Hepatocyte (in vitro differentiated cells): Measurements from ENCODE around the gene SLF2. TPM values are rescaled to one million over a fixed set of nuclear protein-coding genes. Genes with fewer than 3 reads are reported as not detected.

ENCODE experiments used
- DNase-seq: peaks from one replicate; pipeline ENCODE4 v3.0.0-alpha.2; 2016; ENCODE audit warnings: low spot score
- H2AFZ ChIP-seq: fragments of 200-600 bp; sonication (generic); 2 replicates; pipeline ENCODE4 v1.6.0; 2016; ENCODE audit warnings: antibody characterized with exemption, mild to moderate bottlenecking
- H3K27ac ChIP-seq: fragments of 200-600 bp; sonication (generic); 2 replicates; pipeline ENCODE4 v1.5.1; 2016; ENCODE audit warnings: mild to moderate bottlenecking
- H3K27me3 ChIP-seq: fragments of 200-600 bp; sonication (generic); 2 replicates; pipeline ENCODE4 v1.6.1; 2016
- H3K36me3 ChIP-seq: fragments of 200-600 bp; sonication (generic); replicated peaks from 2 replicates; pipeline ENCODE4 v1.5.1; 2016; ENCODE audit warnings: low read depth; ENCODE audit not compliant: insufficient read depth
- H3K4me1 ChIP-seq: fragments of 200-600 bp; sonication (generic); 2 replicates; pipeline ENCODE4 v1.5.1; 2016; ENCODE audit warnings: mild to moderate bottlenecking, moderate library complexity; ENCODE audit not compliant: insufficient read depth
- H3K4me2 ChIP-seq: fragments of 200-600 bp; sonication (generic); 2 replicates; pipeline ENCODE4 v1.6.0; 2016
- H3K4me3 ChIP-seq: fragments of 200-600 bp; sonication (generic); 2 replicates; pipeline ENCODE4 v1.5.1; 2016; ENCODE audit warnings: mild to moderate bottlenecking
- H3K79me2 ChIP-seq: fragments of 200-600 bp; sonication (generic); 2 replicates; pipeline ENCODE4 v1.6.0; 2017; ENCODE audit warnings: mild to moderate bottlenecking
- H3K9me2 ChIP-seq: fragments of 200-600 bp; sonication (generic); replicated peaks from 2 replicates; pipeline ENCODE4 v1.6.0; 2017; ENCODE audit warnings: mild to moderate bottlenecking; ENCODE audit not compliant: insufficient read depth
- H3K9me3 ChIP-seq: fragments of 200-600 bp; sonication (generic); 2 replicates; pipeline ENCODE4 v1.5.1; 2016; ENCODE audit warnings: low read depth, mild to moderate bottlenecking
- H4K20me1 ChIP-seq: fragments of 200-600 bp; sonication (generic); 2 replicates; pipeline ENCODE4 v1.6.0; 2016; ENCODE audit warnings: mild to moderate bottlenecking; ENCODE audit not compliant: insufficient read depth, poor library complexity, severe bottlenecking
- EZH2 ChIP-seq: fragments of 200-600 bp; sonication (generic); IDR thresholded peaks from 2 replicates; pipeline ENCODE4 v1.6.1; 2016; ENCODE audit warnings: antibody characterized with exemption, mild to moderate bottlenecking, borderline replicate concordance
- EZH2phosphoT487 ChIP-seq: fragments of 200-600 bp; sonication (generic); IDR thresholded peaks from one replicate; pipeline ENCODE4 v1.6.1; 2018; ENCODE audit warnings: antibody characterized with exemption, mild to moderate bottlenecking, low read depth, moderate library complexity; ENCODE audit not compliant: unreplicated experiment, severe bottlenecking
- WGBS: methylation state at CpG from one replicate; pipeline ENCODE4 v1.1.6; 2016; ENCODE audit warnings: low lambda C conversion rate; ENCODE audit errors: missing lambda C conversion rate; 5-methylcytosine and 5-hydroxymethylcytosine counted together
- polyA plus RNA-seq: library from polyadenylated mRNA; unstranded; fragments of >200 nt; fragmentation: Nextera tagmentation; extraction: Ambion mirVana; gene quantifications from 2 replicates; pipeline ENCODE4 v1.2.1, GENCODE V29; 2016
- total RNA-seq: library from RNA; depleted of rRNA; stranded (reverse); fragments of >200 nt; gene quantifications from 2 replicates; pipeline ENCODE4 v1.2.3, GENCODE V29; 2014
- TF ChIP-seq, protein P1 (sequence below): fragments of 200-600 bp; sonication (generic); IDR thresholded peaks from 2 replicates; pipeline ENCODE4 v1.5.1; 2016; ENCODE audit warnings: antibody characterized with exemption, mild to moderate bottlenecking; ENCODE audit not compliant: poor library complexity

SLF2 gene
- total and polyA plus RNA-seq, 2 experiments from 2014 or later = 11.7 to 23.5 TPM

DNA sequence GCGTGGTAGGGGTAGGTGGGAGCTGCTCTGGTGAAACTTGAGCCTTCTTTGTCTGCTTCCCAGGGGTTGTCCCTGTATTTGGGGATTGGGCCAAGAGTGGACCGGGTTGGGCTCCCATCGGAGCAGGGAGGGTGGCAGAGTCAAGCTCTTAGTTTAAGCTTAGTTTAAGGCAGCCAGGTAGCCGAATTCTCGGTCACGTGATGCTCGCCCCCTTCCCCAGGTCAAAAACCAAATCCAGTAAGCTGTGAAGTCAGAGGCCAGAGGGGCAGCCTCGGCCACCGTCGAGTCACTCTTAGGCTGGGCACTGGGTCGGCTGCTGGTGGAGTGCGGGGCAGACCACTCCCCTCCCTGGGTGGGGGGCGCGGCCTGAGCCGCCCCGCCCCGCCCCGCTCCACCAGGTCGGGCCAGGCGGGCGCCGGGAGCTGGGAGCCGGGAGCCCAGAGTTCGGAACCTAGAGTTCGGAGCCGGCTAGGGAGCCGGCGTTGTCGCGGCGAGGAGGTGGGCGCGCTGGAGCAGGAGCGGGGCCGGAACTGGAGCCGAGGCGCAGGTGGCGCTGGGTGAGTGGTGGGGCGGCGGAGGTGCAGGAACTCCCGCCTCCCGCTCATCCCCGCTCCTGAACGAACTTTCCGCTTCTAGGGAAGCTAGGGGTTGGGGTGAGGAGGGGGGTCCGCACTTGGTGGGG, 84.1 kb downstream of the SLF2 start:
- H2AFZ ChIP-seq = peak overlapping the region; percentile 80
- H3K9me3 ChIP-seq = no peaks in the 10 kb centered on the region
- H3K4me2 ChIP-seq = peak overlapping the region; percentile 95
- H3K4me1 ChIP-seq = peaks cover 31% of the 10 kb centered on the region
- WGBS = 7% methylated on average over 30 of the region's 46 CpGs
- H3K27ac ChIP-seq = peak overlapping the region; percentile 99
- TF ChIP-seq EZH2 (no peak), EZH2phosphoT487 (no peak)
- TF ChIP-seq, protein P1, sequence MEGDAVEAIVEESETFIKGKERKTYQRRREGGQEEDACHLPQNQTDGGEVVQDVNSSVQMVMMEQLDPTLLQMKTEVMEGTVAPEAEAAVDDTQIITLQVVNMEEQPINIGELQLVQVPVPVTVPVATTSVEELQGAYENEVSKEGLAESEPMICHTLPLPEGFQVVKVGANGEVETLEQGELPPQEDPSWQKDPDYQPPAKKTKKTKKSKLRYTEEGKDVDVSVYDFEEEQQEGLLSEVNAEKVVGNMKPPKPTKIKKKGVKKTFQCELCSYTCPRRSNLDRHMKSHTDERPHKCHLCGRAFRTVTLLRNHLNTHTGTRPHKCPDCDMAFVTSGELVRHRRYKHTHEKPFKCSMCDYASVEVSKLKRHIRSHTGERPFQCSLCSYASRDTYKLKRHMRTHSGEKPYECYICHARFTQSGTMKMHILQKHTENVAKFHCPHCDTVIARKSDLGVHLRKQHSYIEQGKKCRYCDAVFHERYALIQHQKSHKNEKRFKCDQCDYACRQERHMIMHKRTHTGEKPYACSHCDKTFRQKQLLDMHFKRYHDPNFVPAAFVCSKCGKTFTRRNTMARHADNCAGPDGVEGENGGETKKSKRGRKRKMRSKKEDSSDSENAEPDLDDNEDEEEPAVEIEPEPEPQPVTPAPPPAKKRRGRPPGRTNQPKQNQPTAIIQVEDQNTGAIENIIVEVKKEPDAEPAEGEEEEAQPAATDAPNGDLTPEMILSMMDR = no peak
- peak; percentile 70 for DNase-seq
- H3K27me3 ChIP-seq = no peaks in the 10 kb centered on the region
- H3K36me3 ChIP-seq = no peaks in the 10 kb centered on the region
- peak overlapping the region; percentile 92 for H3K4me3 ChIP-seq
- H3K79me2 ChIP-seq = peaks cover 20% of the 10 kb centered on the region
- peaks cover 3% of the 10 kb centered on the region for H4K20me1 ChIP-seq
- H3K9me2 ChIP-seq = no peaks in the 10 kb centered on the region

DNA sequence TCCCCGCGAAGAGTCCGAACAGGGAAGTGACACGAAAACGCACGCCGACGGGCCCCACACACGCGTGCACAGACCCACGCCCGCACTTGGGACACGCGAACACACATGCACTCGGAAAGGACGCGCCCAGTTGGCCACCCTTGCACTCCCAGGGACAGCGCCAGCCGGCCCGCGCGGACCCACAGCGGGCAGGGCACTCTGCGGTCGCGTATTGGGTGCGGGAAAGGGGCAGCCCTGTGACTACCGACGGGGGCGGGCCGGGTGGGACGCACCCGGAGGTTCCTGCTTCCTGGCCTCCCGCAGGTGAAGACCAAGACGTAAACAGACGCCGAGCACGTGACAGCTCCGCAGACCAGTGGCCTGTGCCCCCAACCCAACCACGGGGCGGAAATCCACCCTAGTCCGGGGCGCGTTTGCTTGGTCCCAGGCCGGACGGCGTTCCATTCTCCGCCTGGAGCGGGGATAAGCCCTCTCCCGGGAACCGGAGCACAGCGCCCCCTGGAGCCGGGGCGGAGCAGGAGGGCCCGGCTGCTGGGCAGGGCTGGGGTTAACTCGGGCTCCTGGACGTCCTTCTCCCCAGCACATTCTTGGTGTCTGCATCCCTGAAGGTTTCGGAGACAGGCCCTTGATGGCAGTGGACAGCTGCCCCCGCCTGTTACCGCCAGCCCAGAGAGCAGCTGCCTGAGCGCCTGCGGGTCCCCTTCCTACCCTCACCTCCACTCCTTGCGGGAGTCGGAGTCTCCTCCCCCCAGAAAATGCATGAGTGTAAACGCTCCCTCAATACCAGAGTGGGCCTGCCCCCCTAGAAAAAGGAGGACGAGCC, 84.8 kb downstream of the SLF2 start:
- WGBS = 0% methylated on average over 44 of the region's 66 CpGs
- H3K27me3 ChIP-seq = no peaks in the 10 kb centered on the region
- H3K27ac ChIP-seq = peak overlapping the region; percentile 99
- H3K4me2 ChIP-seq = peak overlapping the region; percentile 95
- peaks cover 35% of the 10 kb centered on the region for H3K4me1 ChIP-seq
- no peaks in the 10 kb centered on the region for H3K9me2 ChIP-seq
- TF ChIP-seq EZH2phosphoT487 (no peak), EZH2 (no peak)
- TF ChIP-seq, protein P1 = peak; percentile 88
- peaks cover 10% of the 10 kb centered on the region for H4K20me1 ChIP-seq
- H3K79me2 ChIP-seq = peaks cover 28% of the 10 kb centered on the region
- no peaks in the 10 kb centered on the region for H3K36me3 ChIP-seq
- H3K9me3 ChIP-seq = no peaks in the 10 kb centered on the region
- peak overlapping the region; percentile 80 for H2AFZ ChIP-seq
- H3K4me3 ChIP-seq = peak overlapping the region; percentile 92
- peak; percentile 91 for DNase-seq

DNA sequence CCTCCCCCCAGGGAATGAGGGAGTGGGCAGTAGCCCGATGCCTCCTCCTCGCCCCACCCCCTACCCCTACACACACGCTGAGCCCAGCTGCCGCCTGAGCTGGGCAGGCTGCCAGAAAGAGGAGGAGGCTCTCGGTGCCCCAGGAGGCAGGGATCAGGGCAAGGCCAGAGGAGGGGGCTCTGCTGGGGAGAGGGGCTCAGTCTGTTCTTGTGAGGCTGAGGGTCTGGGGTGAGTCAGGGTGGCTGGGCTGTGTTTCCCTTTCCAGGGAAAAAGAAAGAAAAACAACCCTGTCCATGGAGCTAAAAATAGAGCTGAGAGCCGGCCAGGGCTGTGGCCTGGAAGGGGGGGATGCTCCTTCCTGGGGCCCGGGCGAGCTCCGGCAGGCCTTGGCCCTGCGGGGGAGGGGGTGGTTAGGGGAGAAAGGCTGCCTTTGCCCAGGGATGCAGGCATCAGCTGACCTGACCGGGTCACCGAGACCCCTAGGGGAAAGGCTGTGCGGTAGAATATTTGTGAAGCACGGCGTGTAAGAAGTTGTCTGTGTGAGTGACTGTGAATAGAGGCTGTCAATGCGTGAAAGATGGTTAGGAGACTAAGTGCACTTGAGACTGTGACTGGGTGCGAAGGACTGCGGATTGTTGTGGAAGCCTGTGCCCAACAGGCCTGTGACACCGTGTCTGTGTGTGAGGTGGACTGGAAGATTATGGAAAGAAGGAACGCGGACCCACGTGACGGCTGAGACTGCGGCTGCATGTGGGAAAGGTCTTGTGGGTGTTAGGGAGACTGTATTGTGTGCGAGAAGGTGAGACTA, 85.6 kb downstream of the SLF2 start:
- H3K4me1 ChIP-seq = peaks cover 35% of the 10 kb centered on the region
- H4K20me1 ChIP-seq = peaks cover 10% of the 10 kb centered on the region
- H2AFZ ChIP-seq = peak overlapping the region; percentile 80
- peak overlapping the region; percentile 99 for H3K27ac ChIP-seq
- TF ChIP-seq EZH2 = no peak
- TF ChIP-seq EZH2phosphoT487 = no peak
- TF ChIP-seq, protein P1 = no peak
- peak overlapping the region; percentile 95 for H3K4me2 ChIP-seq
- H3K79me2 ChIP-seq = peaks cover 36% of the 10 kb centered on the region
- H3K9me2 ChIP-seq = no peaks in the 10 kb centered on the region
- peak; percentile 93 for DNase-seq
- no peaks in the 10 kb centered on the region for H3K27me3 ChIP-seq
- 5% methylated on average over 24 of the region's 25 CpGs for WGBS
- no peaks in the 10 kb centered on the region for H3K36me3 ChIP-seq
- peak overlapping the region; percentile 92 for H3K4me3 ChIP-seq
- H3K9me3 ChIP-seq = no peaks in the 10 kb centered on the region
